Bone marrow (tissue), 2 donors: Measurements from ENCODE around the gene PDK3.

Experiments
- DNase-seq, 2 donors: peaks; one replicate each; lab custom pipeline; 2025; lab: John Stamatoyannopoulos, UW

The PDK3 gene

GRCh38 chrX:24482823-24483415 lies 17.8 kb downstream of the PDK3 start:
- DNase-seq: no peak

GRCh38 chrX:24483596-24483995 lies 18.5 kb downstream of the PDK3 start:
- no peak for DNase-seq

- no peak for DNase-seq
Measured at GRCh38 chrX:24485323-24485722, 20.2 kb downstream of the PDK3 start.

- DNase-seq: no peak
Measured at GRCh38 chrX:24485976-24486680, 21.0 kb downstream of the PDK3 start.

- no peak for DNase-seq
Measured at GRCh38 chrX:24487571-24487970, 22.5 kb downstream of the PDK3 start.

GRCh38 chrX:24491741-24492140 lies 26.7 kb downstream of the PDK3 start:
- no peak for DNase-seq

- DNase-seq: no peak
Measured at GRCh38 chrX:24493740-24494581, 28.9 kb downstream of the PDK3 start.

- no peak for DNase-seq
Measured at GRCh38 chrX:24494647-24495075, 29.6 kb downstream of the PDK3 start.

- no peak for DNase-seq
Measured at GRCh38 chrX:24495700-24496099, 30.6 kb downstream of the PDK3 start.

- no peak for DNase-seq
Measured at GRCh38 chrX:24498181-24498580, 33.1 kb downstream of the PDK3 start.

- no peak for DNase-seq
Measured at GRCh38 chrX:24498975-24499374, 33.9 kb downstream of the PDK3 start.

GRCh38 chrX:24506082-24506481 lies 41.0 kb downstream of the PDK3 start:
- DNase-seq: no peak

- no peak for DNase-seq
Measured at GRCh38 chrX:24508375-24508774, 43.3 kb downstream of the PDK3 start.

- no peak for DNase-seq
Measured at GRCh38 chrX:24513416-24513815, 48.3 kb downstream of the PDK3 start.

- no peak for DNase-seq
Measured at GRCh38 chrX:24515447-24515846, 50.4 kb downstream of the PDK3 start.

GRCh38 chrX:24520472-24520871 lies 55.4 kb downstream of the PDK3 start:
- DNase-seq: no peak

GRCh38 chrX:24525455-24525854 lies 60.4 kb downstream of the PDK3 start:
- no peak for DNase-seq

GRCh38 chrX:24526616-24527015 lies 61.5 kb downstream of the PDK3 start:
- no peak for DNase-seq

GRCh38 chrX:24528605-24529004 lies 63.5 kb downstream of the PDK3 start:
- no peak for DNase-seq

GRCh38 chrX:24536551-24536950 lies 71.5 kb downstream of the PDK3 start:
- DNase-seq: no peak

- no peak for DNase-seq
Measured at GRCh38 chrX:24542756-24543155, 77.7 kb downstream of the PDK3 start.

- DNase-seq: no peak
Measured at GRCh38 chrX:24547961-24548360, 82.9 kb downstream of the PDK3 start.

- no peak for DNase-seq
Measured at GRCh38 chrX:24550166-24550565, 85.1 kb downstream of the PDK3 start.
